Superior temporal gyrus (tissue), 1 donor: ENCODE data around the gene RAB1A.
"Not testable (repeated sequence)": the region's sequence is repeated elsewhere in the genome, so short reads cannot be mapped to it uniquely, and the experiment has no call there.

Experiments used
- DNase-seq: peaks from one replicate; pipeline ENCODE4 v3.0.0-alpha.2; 2016; ENCODE audit errors: extremely low spot score

The RAB1A gene

GRCh38 chr2:65136253-65136652, 6.3 kb upstream of the RAB1A start:
- no peak for DNase-seq

DNA sequence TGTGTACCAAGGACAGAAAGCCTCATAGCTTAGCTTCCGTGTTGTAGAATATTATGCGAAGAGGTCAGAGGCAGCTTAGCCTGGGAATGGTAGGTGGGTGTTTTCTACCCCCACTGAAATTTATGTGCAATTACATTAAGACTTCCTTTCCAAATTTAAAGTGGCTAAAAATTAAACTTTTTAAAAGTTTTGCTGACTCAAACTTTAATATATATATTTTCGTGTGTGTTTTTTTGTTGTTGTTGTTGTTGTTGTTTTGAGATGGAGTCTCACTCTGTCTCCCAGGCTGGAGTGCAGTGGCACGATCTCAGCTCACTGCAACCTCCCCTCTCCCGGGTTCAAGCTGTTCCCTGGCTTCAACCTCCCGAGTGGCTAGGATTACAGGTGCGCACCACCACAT, 4.3 kb upstream of the RAB1A start:
- DNase-seq, result no peak

DNA sequence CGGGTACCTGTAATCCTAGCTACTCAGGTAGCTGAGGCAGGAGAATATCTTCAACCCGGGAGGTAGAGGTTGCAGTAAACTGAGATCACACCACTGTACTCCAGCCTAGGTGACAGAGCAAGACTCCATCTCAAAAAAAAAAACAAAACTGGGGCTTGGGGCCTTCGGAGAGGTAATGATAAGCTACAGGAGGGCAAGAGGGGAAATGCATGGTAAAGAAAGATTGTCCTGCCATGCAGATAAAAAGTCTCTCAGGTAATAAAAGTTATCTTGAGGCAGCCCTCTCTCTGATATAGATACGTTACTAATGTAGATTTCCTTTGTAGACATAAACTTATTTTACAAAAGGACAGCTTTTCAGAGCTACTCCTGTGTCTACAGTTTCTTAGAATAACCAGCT, 3.7 kb upstream of the RAB1A start:
- no peak for DNase-seq

DNA sequence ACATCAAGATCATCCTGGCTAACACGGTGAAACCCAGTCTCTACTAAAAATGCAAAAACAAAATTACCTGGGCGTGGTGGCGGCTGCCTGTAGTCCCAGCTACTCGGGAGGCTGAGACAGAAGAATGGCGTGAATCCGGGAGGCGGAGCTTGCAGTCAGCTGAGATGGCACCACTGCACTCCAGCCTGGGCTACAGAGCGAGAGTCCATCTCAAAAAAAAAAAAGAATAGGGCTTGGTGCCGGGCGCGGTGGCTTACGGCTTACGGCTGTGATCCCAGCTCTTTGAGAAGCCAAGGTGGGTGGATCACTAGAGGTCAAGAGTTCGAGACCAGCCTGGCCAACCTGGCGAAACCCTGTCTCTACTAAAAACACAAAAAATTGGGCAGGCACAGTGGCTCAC, 3.0 kb upstream of the RAB1A start:
- DNase-seq, result not testable (repeated sequence)

GRCh38 chr2:65130664-65131175, 814 bp upstream of the RAB1A start:
- DNase-seq, result peak; percentile 55

DNA sequence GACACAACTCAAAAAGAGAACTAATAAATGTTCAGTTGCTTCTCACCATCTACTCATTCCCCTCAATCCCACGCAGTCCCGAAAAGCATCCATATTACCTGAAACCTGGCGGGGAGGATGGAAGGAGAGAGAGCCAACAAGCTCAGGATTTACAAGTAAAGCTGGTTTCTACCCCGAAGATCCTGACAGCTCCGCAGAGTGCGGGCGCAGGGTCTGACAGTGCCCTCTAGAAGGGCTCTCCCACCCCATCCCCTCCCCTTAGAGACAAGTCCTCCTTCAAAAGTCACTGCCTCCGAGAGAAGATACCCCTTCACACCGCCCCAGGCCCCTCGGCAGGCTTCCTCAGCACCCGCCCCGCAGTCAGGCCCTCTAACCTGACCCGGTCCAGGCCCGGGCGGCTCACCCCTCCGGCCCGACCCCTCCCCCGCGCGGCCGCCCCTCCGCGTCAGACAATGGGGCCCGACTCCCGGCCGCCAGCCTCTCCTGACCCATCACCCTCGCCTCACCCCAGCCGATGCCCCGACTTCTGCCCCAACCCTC, 550 bp downstream of the RAB1A start:
- DNase-seq, result no peak

DNA sequence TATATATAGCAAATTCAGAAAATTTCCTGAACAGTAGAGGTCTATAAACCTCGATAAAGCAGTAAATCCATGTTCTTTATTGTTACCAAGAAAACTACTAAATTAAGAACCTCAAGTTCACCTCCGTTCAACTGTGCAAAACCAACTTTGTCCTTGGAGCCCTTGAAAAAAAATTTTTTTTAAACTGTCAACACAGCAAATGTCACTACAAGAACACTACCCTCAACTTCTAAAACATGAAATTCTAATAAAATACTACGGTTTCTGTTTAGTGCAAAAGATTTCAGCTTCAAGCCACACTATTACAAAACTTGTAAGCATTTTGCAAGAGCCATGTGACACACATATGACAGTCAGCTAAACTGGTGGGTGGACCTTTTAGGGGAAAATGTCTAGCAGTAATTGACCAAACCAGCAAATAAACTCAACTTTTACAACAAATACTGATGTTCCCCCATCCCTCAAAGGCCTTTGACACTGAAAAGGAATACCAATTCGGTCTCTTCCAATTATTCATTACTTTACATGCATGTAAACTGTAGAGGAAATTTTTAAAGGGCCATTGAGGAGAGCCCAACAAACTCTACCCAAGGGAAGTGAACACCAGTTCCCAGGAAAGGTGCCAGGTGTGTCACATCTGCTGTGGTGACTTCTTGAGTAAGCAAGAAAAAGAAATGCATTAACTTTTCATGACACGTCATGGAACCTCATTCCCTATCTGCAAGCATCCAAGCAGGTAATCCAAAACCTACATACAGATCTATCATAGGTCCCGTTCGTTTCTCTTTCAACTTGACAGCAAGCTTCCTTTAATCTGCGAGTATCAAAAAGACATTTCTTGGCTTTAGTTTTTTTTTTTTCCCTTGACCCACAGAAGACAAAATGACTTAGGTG, 1.4 kb downstream of the RAB1A start:
- DNase-seq, result no peak

DNA sequence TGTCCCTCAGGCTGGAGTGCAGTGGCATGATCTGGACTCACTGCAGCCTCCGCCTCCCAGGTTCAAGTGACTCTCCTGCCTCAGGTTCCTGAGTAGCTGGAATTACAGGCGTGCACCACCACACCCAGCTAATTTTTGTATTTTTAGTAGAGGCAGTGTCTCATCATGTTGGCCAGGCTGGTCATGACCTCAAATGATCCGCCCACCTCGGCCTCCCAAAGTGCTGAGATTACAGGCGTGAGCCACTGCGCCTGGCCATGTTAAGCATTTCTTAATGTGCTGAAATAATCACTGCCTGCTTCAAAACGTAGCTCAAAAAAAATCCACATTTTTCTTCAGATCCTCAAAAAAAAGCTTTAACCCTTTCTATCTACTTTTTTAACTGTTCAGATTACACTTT, 4.4 kb downstream of the RAB1A start:
- not testable (repeated sequence) for DNase-seq

DNA sequence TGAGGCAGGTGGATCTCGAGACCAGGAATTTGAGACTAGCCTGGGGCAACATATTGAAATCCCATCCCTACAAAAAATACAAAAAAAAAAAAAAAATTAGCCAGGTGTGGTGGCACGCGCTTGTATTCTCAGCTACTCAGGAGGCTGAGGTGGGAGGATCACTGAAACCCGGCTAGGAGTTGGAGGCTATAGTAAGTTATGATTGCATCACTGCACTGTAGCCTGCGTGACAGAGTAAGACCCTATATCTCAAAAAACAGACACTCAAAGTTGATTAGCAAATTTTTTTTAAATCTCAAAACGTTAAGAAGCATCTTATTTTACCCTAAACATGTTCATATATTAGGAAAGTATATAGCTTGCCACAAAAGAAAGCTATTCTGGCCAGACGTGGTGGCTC, 7.6 kb downstream of the RAB1A start:
- DNase-seq, result no peak

- DNase-seq, result no peak
Observed at GRCh38 chr2:65120990-65121693, 8.8 kb downstream of the RAB1A start.

GRCh38 chr2:65116645-65117044, 13.3 kb downstream of the RAB1A start:
- no peak for DNase-seq

DNA sequence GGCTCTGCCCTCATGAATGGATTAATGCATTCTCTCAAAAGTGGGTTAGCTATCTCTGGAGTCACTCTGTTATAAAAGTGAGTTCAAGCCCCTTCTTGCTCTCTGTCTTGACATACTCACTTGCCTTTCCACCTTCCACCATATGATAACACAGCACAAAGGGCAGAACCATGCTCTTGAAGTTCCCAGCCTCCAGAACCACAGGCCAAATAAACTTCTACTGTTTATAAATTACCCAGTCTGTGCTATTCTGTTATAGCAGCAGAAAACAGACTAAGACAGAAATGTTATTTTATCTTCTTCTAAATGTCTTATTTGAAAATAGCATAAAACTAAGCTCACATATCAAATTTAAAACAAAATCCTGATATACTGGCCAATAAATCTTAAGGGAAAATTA, 15.0 kb downstream of the RAB1A start:
- no peak for DNase-seq

GRCh38 chr2:65113816-65114215, 16.1 kb downstream of the RAB1A start:
- no peak for DNase-seq

DNA sequence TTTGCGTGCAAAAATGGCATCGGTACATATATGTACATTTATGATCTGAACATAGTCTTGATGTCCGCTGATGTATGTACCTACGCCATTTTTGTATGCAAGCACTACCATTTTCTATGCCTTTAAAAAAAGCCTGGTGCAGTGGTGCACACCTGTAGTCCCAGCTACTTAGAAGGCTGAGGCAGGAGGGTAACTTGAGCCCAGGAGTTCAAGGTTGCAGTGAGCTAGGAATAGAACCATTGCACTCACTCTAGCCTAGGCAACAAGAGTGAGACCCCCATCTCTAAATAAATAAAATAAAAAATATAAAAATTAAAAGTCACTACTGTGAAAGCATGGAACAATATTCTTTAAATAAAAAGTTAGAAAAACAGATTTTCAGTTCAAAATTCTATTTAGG, 16.7 kb downstream of the RAB1A start:
- no peak for DNase-seq

GRCh38 chr2:65112633-65113032, 17.3 kb downstream of the RAB1A start:
- DNase-seq, result no peak

DNA sequence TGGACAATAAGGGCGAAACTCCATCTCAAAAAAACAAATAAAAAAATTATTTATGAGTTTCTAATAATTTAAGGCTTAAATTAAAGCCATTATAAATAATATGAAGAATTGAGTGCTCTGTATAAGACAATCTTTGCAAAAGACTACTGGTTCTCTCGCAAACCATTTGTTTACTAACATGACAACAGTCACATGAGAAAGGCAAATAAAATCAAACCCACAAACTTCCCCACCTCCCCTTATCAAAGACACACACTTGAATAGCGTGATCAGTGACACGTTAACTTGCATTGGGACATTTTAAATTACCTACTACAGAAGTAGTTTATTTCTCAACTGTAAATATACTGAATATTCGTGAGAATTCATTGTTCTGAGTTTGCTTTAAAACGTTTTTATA, 21.1 kb downstream of the RAB1A start:
- DNase-seq, result no peak

DNA sequence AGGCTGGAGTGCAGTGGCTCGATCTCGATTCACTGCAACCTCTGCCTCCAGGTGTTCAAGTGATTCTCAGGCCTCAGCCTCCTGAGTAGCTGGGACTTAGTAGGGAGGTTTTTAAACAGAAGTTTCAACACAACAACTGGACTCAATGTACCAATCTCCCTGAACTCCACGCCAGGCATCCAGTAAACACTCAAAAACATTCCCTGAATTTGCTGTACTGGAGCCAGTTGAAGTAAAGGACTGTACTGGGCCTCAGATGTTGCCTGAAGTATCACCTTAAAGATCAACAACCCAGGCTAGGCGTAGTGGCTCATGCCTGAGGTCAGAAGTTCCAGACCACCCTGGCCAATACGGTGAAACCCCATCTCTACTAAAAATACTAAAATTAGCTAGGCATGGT, 22.4 kb downstream of the RAB1A start:
- DNase-seq, result no peak

GRCh38 chr2:65103013-65103715, 26.7 kb downstream of the RAB1A start:
- DNase-seq, result no peak

- DNase-seq, result no peak
Observed at GRCh38 chr2:65101071-65101470, 28.8 kb downstream of the RAB1A start.

DNA sequence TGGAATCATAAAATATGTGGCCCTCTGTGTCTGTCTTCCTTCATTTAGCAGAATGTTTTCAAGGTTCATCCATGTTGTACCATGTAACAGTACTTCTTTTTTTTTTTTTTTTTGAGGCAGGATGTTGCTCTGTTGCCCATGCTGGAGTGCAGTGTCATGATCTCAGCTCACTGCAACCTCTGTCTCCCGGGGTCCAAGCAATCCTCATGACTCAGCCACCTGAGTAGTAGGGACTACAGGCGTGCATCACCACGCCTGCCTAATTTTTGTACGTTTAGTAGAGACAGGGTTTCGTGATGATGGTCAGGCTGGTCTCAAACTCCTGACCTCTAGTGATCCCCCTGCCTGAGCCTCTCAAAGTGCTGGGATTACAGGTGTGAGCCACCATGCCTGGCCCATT, 31.2 kb downstream of the RAB1A start:
- DNase-seq, result no peak

DNA sequence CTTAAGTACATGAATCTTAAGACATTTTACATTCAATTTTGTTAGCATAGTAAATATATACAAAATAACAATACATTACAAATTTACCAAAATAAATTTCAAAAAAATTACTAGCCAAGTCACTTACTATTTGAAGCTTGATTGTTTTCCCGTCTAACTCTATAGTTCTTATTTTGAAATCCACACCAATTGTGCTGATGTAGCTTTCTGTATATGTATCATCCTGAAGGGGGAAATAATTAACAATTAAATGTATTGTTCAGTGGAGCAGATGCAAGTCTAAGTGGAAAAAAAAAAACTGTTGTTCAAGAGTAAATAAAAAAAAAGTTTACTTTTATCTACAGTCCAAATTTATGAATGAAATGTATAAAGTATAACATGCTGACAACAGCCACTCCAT, 32.1 kb downstream of the RAB1A start:
- no peak for DNase-seq

GRCh38 chr2:65096948-65097347, 33.0 kb downstream of the RAB1A start:
- DNase-seq, result no peak
